Epithelial cell of prostate (primary cell): Measurements from ENCODE around the gene SMC4.

ENCODE experiments used
- DNase-seq: peaks from one replicate; pipeline ENCODE4 v3.0.0-alpha.2; 2011; ENCODE audit warnings: low read depth, low spot score
- H3K27ac ChIP-seq: fragments of 450-650 bp; 2 replicates; pipeline ENCODE4 v1.5.1; 2017; ENCODE audit warnings: mild to moderate bottlenecking

SMC4 gene

DNA sequence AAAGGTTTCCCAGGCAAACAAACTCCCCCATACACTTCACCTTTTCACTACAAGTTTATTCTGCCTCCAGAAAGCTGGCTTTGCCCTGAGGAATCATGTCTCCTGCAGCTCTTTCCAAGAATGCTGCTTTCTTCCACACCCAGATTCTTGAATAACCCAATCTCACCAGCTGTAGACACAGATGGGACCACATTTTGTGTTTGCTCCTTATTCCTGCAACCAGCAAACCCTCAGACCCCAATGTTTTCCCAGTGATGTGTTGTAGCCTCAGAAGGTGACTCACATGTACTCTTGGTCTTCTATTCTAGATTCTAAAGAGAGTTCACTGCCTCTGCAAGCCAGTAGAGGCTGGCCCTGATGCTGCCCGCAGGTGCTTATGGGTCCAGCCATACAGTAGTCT is 73.8 kb downstream of the SMC4 start:
- peak overlapping the region; percentile 42 for H3K27ac ChIP-seq
- no peak for DNase-seq

DNA sequence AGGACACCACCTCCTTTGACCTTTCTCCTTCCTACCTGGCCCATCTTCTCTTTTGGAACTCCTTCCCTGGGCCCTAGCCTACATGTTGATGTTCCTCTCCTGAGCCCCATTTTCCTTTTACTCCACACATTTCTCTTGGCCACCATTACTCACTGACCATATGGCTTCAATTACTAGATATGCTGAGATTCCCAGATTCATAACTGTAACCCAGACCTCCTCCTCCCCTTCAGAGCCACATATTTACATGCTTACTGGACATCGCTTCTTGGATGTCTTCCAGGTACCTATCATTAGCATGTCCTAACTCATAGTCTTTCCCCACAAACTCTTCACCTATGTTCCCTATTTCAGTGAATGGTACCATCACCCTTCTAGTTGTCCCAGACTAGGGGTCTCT is 74.5 kb downstream of the SMC4 start:
- peak; percentile 53 for DNase-seq
- peak overlapping the region; percentile 42 for H3K27ac ChIP-seq

GRCh38 chr3:160474416-160474838 is 75.0 kb downstream of the SMC4 start:
- peak overlapping the region; percentile 42 for H3K27ac ChIP-seq

GRCh38 chr3:160475153-160475552 is 75.7 kb downstream of the SMC4 start:
- no peak for DNase-seq
- H3K27ac ChIP-seq = no peak overlapping the region

More at GRCh38 chr3:160474416-160474838, 75.0 kb downstream of the SMC4 start:
- DNase-seq = no peak

GRCh38 chr3:160475884-160476283 is 76.4 kb downstream of the SMC4 start:
- DNase-seq = no peak
- H3K27ac ChIP-seq = no peak overlapping the region

- DNase-seq = no peak
- H3K27ac ChIP-seq = no peak overlapping the region
Measured at GRCh38 chr3:160477750-160478149, 78.3 kb downstream of the SMC4 start.

GRCh38 chr3:160478338-160478737 is 78.9 kb downstream of the SMC4 start:
- no peak overlapping the region for H3K27ac ChIP-seq
- DNase-seq = no peak

GRCh38 chr3:160479376-160479775 is 79.9 kb downstream of the SMC4 start:
- DNase-seq = no peak
- H3K27ac ChIP-seq = no peak overlapping the region

GRCh38 chr3:160480931-160481330 is 81.5 kb downstream of the SMC4 start:
- DNase-seq = no peak

DNA sequence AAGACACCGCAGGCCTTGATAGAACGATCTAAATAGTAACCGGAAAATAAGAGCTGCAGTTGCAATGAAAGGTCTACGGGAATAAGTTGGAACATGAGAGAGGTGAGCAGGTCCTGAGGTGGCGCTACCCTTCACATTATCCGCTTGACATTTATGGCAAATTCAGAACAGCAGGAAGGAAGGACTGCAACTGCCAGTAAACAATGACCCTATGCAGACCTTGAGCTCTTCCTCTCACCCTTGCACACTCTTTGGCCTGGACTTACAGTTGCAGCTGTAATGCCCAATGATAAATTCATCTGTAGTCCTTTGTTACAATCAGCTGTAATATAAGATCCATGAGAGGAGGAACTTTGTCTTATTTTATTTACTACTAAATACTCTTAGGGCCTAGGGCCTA is 82.4 kb downstream of the SMC4 start:
- no peak for DNase-seq
- H3K27ac ChIP-seq = no peak overlapping the region

More at GRCh38 chr3:160480931-160481330, 81.5 kb downstream of the SMC4 start:
- H3K27ac ChIP-seq = no peak overlapping the region

- DNase-seq = no peak
- H3K27ac ChIP-seq = no peak overlapping the region
Measured at GRCh38 chr3:160482796-160483195, 83.3 kb downstream of the SMC4 start.
